Cardiac fibroblast (primary cell): ENCODE measurements around the gene PDGFRB.
A peak's percentile ranks its signal among the peaks of the same experiment; 100 is the strongest.

Source experiments
- DNase-seq, 2 donors: peaks; one replicate each; pipeline versions ENCODE4 v3.0.0 to v3.0.0-alpha.2; 2010; ENCODE audit warnings: low read depth in 2 of 2
- H3K4me3 ChIP-seq, 2 donors: replicated peaks in 1 of 2; 1 replicate in 1 of 2; 2 replicates in 1 of 2; pipeline ENCODE4 v1.5.1; 2011; ENCODE audit warnings: low read depth in 2 of 2, low read length in 2 of 2, mild to moderate bottlenecking in 2 of 2, moderate library complexity in 1 of 2
- TF ChIP-seq, protein P1 (sequence below): IDR thresholded peaks from one replicate; pipeline ENCODE4 v1.5.1; 2011; ENCODE audit warnings: low read depth, mild to moderate bottlenecking, low read length, inconsistent platforms

The PDGFRB gene

GRCh38 chr5:150155258-150156026 is at the start of gene PDGFRB:
Gene PDGFRB, minus strand, starts transcription at chr5:150155845. Its CDS starts 18,798 bp downstream, at chr5:150137047.
- TF ChIP-seq, protein P1, sequence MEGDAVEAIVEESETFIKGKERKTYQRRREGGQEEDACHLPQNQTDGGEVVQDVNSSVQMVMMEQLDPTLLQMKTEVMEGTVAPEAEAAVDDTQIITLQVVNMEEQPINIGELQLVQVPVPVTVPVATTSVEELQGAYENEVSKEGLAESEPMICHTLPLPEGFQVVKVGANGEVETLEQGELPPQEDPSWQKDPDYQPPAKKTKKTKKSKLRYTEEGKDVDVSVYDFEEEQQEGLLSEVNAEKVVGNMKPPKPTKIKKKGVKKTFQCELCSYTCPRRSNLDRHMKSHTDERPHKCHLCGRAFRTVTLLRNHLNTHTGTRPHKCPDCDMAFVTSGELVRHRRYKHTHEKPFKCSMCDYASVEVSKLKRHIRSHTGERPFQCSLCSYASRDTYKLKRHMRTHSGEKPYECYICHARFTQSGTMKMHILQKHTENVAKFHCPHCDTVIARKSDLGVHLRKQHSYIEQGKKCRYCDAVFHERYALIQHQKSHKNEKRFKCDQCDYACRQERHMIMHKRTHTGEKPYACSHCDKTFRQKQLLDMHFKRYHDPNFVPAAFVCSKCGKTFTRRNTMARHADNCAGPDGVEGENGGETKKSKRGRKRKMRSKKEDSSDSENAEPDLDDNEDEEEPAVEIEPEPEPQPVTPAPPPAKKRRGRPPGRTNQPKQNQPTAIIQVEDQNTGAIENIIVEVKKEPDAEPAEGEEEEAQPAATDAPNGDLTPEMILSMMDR: no peak
- H3K4me3 ChIP-seq: peak within 1 kb of the TSS; percentile 77 to 81
- DNase-seq: peak; percentile 79 to 98

DNA sequence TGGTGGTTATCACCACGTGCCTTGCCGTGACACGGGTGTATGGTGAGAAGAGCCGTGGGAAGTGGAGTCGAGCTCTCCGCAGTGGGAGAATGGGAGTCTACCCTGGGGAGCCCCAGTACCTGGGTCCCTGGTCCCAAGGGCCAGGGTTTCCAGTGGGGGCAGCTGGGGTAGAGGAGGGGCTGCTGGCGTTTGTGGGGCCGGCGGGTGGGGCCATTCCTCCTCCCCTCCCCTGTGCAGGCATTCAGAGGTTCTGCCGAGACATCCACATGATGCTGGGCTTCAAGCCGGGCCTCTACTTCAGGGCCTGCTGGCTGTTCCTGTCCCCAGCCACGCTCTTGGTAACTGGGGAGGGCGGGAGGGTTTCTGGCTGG is 48.9 kb upstream of the PDGFRB start:
- TF ChIP-seq, protein P1: no peak
- no peak for DNase-seq
- H3K4me3 ChIP-seq: no peak overlapping the region

DNA sequence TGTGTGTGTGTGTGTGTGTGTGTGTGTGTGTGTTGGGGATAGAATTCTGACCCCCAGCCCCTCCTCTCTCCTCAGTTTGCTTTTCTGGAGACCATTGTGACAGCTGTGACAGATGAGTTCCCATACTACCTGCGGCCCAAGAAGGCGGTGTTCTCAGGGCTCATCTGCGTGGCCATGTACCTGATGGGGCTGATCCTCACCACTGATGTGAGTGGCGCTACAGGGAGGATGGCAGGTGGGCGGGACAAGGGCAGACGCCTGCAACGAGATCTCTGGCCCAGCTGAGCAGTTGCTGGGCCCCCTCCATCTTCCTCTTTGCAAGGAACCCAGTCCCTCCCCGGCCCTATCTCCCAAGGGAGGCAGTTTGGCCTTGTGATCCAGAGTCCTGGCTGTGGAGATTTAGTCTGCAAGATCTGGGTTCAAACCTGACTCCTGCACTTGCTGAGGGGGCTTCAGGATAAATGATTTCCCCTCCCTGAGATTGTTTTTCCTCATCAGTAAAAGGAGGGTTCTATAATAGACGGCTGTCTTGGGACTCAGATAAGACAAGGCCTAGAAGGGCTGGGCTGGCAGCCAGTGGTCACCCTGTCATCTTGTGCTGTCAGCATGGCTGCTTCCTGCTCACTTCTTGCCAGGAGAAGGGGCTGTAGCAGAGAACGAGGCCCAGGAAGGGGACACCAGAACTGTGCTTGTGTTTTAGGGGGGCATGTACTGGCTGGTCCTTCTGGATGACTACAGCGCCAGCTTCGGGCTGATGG is 48.4 kb upstream of the PDGFRB start:
- no peak for DNase-seq
- TF ChIP-seq, protein P1: no peak
- no peak overlapping the region for H3K4me3 ChIP-seq

DNA sequence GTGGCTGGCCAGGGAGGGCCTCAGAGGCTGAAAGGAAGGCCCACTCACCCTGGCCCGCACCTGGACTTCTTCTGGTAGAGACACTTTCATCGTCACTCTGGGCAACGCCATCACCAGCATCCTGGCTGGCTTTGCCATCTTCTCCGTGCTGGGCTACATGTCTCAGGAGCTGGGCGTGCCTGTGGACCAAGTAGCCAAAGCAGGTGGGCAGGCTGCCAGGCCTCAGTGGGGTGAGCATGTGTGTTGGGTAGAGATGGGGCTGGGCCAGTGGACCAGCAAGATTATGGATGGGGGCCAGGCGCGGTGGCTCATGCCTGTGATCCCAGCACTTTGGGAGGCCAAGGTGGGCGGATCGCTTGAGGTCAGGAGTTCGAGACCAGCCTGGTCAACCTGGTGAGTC is 46.9 kb upstream of the PDGFRB start:
- no peak overlapping the region for H3K4me3 ChIP-seq
- DNase-seq: no peak
- TF ChIP-seq, protein P1: no peak

DNA sequence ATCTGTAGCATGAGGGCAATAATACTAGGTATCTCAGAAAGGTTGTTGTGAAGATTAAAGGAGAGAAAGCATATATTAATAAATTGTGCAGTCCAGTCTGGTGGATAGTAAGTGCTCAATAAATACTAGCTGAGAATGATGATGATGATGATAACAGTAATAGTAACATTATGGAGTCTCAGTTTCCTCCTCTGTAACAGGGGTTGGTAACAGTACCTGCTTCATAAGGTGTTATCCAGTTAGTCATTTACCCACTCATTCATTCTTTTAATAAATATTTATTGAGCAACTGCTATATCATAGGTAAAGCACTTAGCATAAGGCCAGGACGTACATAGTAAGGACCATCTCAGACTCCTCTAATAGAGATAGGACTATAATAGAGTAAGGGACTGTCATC is 41.8 kb upstream of the PDGFRB start:
- no peak for DNase-seq
- no peak overlapping the region for H3K4me3 ChIP-seq
- TF ChIP-seq, protein P1: no peak

GRCh38 chr5:150196986-150197385 is 41.3 kb upstream of the PDGFRB start:
- TF ChIP-seq, protein P1: no peak
- H3K4me3 ChIP-seq: no peak overlapping the region
- DNase-seq: no peak
